Liver (tissue), 9 donors: Measurements from ENCODE around the gene CXCL16. TPM values are rescaled to one million over a fixed set of nuclear protein-coding genes. Genes with fewer than 3 reads are reported as not detected.

Experiments used
- DNase-seq: peaks from one replicate; pipeline ENCODE4 v3.0.0-alpha.2; 2017; ENCODE audit warnings: low spot score
- H3K27ac ChIP-seq, 2 donors: one replicate each; pipeline ENCODE4 v1.7.0; 2013; ENCODE audit warnings: inconsistent platforms in 2 of 2, low read length in 2 of 2, control low read depth in 1 of 2, low read depth in 1 of 2, mild to moderate bottlenecking in 1 of 2
- H3K27me3 ChIP-seq, 4 donors: one replicate each; pipeline versions ENCODE4 v1.6.1 to v1.7.0; 2013; ENCODE audit warnings: low read length in 3 of 4, inconsistent platforms in 1 of 4, mild to moderate bottlenecking in 1 of 4, moderate library complexity in 1 of 4; ENCODE audit not compliant: control insufficient read depth in 4 of 4, insufficient read depth in 4 of 4
- H3K36me3 ChIP-seq, 4 donors: one replicate each; pipeline versions ENCODE4 v1.6.1 to v1.7.0; 2013; ENCODE audit warnings: low read length in 3 of 4, mild to moderate bottlenecking in 3 of 4, low read depth in 1 of 4, moderate library complexity in 1 of 4; ENCODE audit not compliant: control insufficient read depth in 4 of 4, insufficient read depth in 3 of 4
- H3K4me1 ChIP-seq, 4 donors: one replicate each; pipeline versions ENCODE4 v1.6.1 to v1.7.0; 2013; ENCODE audit warnings: low read length in 3 of 4, mild to moderate bottlenecking in 3 of 4, moderate library complexity in 1 of 4; ENCODE audit not compliant: control insufficient read depth in 4 of 4, insufficient read depth in 4 of 4
- H3K4me3 ChIP-seq, 3 donors: one replicate each; pipeline versions ENCODE4 v1.6.1 to v1.7.0; 2013; ENCODE audit warnings: low read length in 3 of 3, control low read depth in 1 of 3, low read depth in 1 of 3, mild to moderate bottlenecking in 1 of 3
- H3K9ac ChIP-seq, 2 donors: one replicate each; pipeline ENCODE4 v1.7.0; 2013; ENCODE audit warnings: low read length in 2 of 2, mild to moderate bottlenecking in 2 of 2, moderate library complexity in 2 of 2, control low read depth in 1 of 2, low read depth in 1 of 2
- H3K9me3 ChIP-seq, 4 donors: one replicate each; pipeline versions ENCODE4 v1.6.1 to v1.7.0; 2013; ENCODE audit warnings: low read length in 3 of 4; ENCODE audit not compliant: control insufficient read depth in 4 of 4
- EGR1 ChIP-seq, 2 donors: IDR thresholded peaks; 2 replicates each; pipeline ENCODE4 v1.6.1; 2016 to 2018; ENCODE audit warnings: antibody characterized with exemption in 2 of 2, low read depth in 2 of 2
- FOXA1 ChIP-seq: IDR thresholded peaks from 2 replicates; pipeline ENCODE4 v1.6.1; 2016; ENCODE audit warnings: antibody characterized with exemption
- FOXA2 ChIP-seq: IDR thresholded peaks from 2 replicates; pipeline ENCODE4 v1.6.1; 2016; ENCODE audit warnings: antibody characterized with exemption
- GABPA ChIP-seq, 2 donors: IDR thresholded peaks in 1 of 2; conservative IDR thresholded peaks in 1 of 2; 2 replicates each; pipeline ENCODE4 v1.6.1; 2016; ENCODE audit warnings: antibody characterized with exemption in 2 of 2, mild to moderate bottlenecking in 1 of 2, moderate library complexity in 1 of 2
- HNF4A ChIP-seq, 2 donors: conservative IDR thresholded peaks; 2 replicates each; pipeline ENCODE4 v1.6.1; 2016; ENCODE audit warnings: antibody characterized with exemption in 2 of 2, mild to moderate bottlenecking in 2 of 2
- HNF4G ChIP-seq: IDR thresholded peaks from 2 replicates; pipeline ENCODE4 v1.6.1; 2016; ENCODE audit warnings: antibody characterized with exemption
- JUND ChIP-seq, 2 donors: IDR thresholded peaks; 2 replicates each; pipeline ENCODE4 v1.6.1; 2016; ENCODE audit warnings: antibody characterized with exemption in 2 of 2
- NR2F2 ChIP-seq: IDR thresholded peaks from 2 replicates; pipeline ENCODE4 v1.6.1; 2016; ENCODE audit warnings: antibody characterized with exemption
- RAD21 ChIP-seq, 2 donors: IDR thresholded peaks; 2 replicates each; pipeline ENCODE4 v1.6.1; 2016; ENCODE audit warnings: antibody characterized with exemption in 2 of 2, mild to moderate bottlenecking in 2 of 2
- RXRA ChIP-seq, 2 donors: IDR thresholded peaks; 2 replicates each; pipeline ENCODE4 v1.6.1; 2017 to 2018; ENCODE audit warnings: antibody characterized with exemption in 2 of 2, mild to moderate bottlenecking in 1 of 2
- TAF1 ChIP-seq: conservative IDR thresholded peaks from 2 replicates; pipeline ENCODE4 v1.6.1; 2016; ENCODE audit warnings: antibody characterized with exemption, mild to moderate bottlenecking
- YY1 ChIP-seq: IDR thresholded peaks from 2 replicates; pipeline ENCODE4 v1.6.1; 2016; ENCODE audit warnings: antibody characterized with exemption, mild to moderate bottlenecking
- WGBS: extraction: QIAGEN DNeasy Blood & Tissue Kit; methylation state at CpG from one replicate; pipeline ENCODE4 v1.1.7; 2013; 5-methylcytosine and 5-hydroxymethylcytosine counted together
- polyA plus RNA-seq, 2 donors: library from polyadenylated mRNA; stranded (reverse) in 1 of 2; unstranded in 1 of 2; fragments of 200-250 nt in 1 of 2; fragments of >200 nt in 1 of 2; fragmentation: Nextera tagmentation in 1 of 2; extraction: Ambion mirVana in 1 of 2; gene quantifications; one replicate each; pipeline versions ENCODE4 v1.2.1 to v1.2.3, GENCODE V29; 2013 to 2015
- total RNA-seq, 2 donors: library from RNA; depleted of rRNA; stranded (reverse); fragments of >200 nt; gene quantifications; one replicate each; pipeline ENCODE4 v1.2.3, GENCODE V29; 2014
- TF ChIP-seq, protein P1 (sequence below): fragments of 150-350 bp; IDR thresholded peaks from 2 replicates; pipeline ENCODE4 v1.5.1; 2017; ENCODE audit warnings: improper control_type of control experiment, low read depth, low read length; ENCODE audit not compliant: missing input control
- TF ChIP-seq, protein P2 (sequence below): IDR thresholded peaks from 2 replicates; pipeline ENCODE4 v1.6.1; 2016; ENCODE audit warnings: antibody characterized with exemption
- TF ChIP-seq, protein P3 (sequence below): IDR thresholded peaks from 2 replicates; pipeline ENCODE4 v1.6.1; 2016; ENCODE audit warnings: antibody characterized with exemption
- TF ChIP-seq, protein P4 (sequence below): IDR thresholded peaks from 2 replicates; pipeline ENCODE4 v1.6.1; 2016; ENCODE audit warnings: antibody characterized with exemption
- donor health status: healthy.
- donor health status: healthy.
- donor health status: healthy.
- donor health status: healthy.
- donor health status: healthy.

The CXCL16 gene
- total and polyA plus RNA-seq, 4 donors, result 10.7 to 41.1 (median 16.1) TPM

DNA sequence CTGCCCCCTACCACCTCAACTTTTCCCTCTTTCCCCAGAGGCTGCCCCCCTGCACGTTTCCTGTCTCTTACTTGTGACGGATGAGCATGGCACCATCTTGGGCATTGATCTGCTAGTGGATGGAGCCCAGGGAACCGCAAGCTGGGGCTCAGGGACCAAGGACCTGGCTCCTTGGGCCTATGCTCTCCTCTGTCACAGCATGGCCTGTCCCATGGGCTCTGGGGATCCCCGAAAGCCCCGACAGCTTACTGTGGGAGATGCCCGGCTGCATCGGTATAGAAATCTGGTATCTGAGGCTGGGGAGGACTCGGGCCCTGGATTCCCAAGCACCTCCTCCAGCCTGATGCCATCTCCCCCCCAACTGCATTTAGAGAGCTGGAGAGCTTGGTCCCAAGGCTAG lies 1.8 kb upstream of the CXCL16 start:
- TF ChIP-seq, protein P1, sequence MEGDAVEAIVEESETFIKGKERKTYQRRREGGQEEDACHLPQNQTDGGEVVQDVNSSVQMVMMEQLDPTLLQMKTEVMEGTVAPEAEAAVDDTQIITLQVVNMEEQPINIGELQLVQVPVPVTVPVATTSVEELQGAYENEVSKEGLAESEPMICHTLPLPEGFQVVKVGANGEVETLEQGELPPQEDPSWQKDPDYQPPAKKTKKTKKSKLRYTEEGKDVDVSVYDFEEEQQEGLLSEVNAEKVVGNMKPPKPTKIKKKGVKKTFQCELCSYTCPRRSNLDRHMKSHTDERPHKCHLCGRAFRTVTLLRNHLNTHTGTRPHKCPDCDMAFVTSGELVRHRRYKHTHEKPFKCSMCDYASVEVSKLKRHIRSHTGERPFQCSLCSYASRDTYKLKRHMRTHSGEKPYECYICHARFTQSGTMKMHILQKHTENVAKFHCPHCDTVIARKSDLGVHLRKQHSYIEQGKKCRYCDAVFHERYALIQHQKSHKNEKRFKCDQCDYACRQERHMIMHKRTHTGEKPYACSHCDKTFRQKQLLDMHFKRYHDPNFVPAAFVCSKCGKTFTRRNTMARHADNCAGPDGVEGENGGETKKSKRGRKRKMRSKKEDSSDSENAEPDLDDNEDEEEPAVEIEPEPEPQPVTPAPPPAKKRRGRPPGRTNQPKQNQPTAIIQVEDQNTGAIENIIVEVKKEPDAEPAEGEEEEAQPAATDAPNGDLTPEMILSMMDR, result no peak
- no peak for TF ChIP-seq RXRA (IDR thresholded peaks at IDR 0.05)
- TF ChIP-seq, protein P2, sequence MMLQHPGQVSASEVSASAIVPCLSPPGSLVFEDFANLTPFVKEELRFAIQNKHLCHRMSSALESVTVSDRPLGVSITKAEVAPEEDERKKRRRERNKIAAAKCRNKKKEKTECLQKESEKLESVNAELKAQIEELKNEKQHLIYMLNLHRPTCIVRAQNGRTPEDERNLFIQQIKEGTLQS, result no peak
- TF ChIP-seq RAD21 (IDR thresholded peaks at IDR 0.05), result no peak
- no peak for TF ChIP-seq FOXA2
- TF ChIP-seq FOXA1, result no peak
- no peak for TF ChIP-seq GABPA (IDR thresholded peaks at IDR 0.05 in 1 of 2, conservative IDR thresholded peaks at IDR 0.05 in 1 of 2)
- TF ChIP-seq NR2F2, result no peak
- TF ChIP-seq JUND (IDR thresholded peaks at IDR 0.05), result no peak
- TF ChIP-seq TAF1, result no peak
- Histone ChIP-seq H3K4me3 (no peak overlapping the region), H3K9me3 (no peaks in the 10 kb centered on the region), H3K9ac (no peak overlapping the region), H3K36me3 (no peaks in the 10 kb centered on the region), H3K27ac (no peak overlapping the region), H3K27me3 (no peaks in the 10 kb centered on the region), H3K4me1 (peaks cover 2 to 13% (median 8%) of the 10 kb centered on the region in 4 donors)
- WGBS, result 96% methylated on average over 8 of the region's 8 CpGs
- DNase-seq, result no peak

DNA sequence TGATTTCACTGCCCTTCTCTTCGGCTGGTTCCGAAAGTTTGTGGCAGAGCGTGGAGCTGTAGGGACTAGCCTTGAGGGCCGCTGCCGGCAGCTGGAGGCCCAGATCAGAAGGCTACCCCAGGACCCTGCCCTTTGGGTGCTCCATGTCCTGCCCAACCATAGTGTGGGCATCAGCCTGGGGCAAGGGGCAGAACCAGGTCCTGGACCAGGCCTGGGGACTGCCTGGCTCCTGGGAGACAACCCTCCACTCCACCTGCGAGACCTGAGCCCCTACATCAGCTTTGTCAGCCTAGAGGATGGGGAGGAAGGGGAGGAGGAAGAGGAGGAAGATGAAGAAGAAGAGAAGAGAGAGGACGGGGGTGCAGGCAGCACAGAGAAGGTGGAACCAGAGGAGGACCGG lies 856 bp upstream of the CXCL16 start:
- no peaks in the 10 kb centered on the region for H3K9me3 ChIP-seq
- no peak overlapping the region for H3K4me3 ChIP-seq
- no peak overlapping the region for H3K27ac ChIP-seq
- no peak for DNase-seq
- H3K9ac ChIP-seq, result peak overlapping the region in 1 of 2 donors; percentile 53
- no peaks in the 10 kb centered on the region for H3K27me3 ChIP-seq
- peaks cover 2 to 13% (median 8%) of the 10 kb centered on the region in 4 donors for H3K4me1 ChIP-seq
- no peaks in the 10 kb centered on the region for H3K36me3 ChIP-seq
- WGBS, result 98% methylated on average over 8 of the region's 8 CpGs
- TF ChIP-seq HNF4A (conservative IDR thresholded peaks at IDR 0.05) (no peak), HNF4G (no peak), JUND (IDR thresholded peaks at IDR 0.05) (no peak), FOXA1 (no peak), YY1 (no peak), RXRA (IDR thresholded peaks at IDR 0.05) (no peak), EGR1 (IDR thresholded peaks at IDR 0.05; ENCODE audit: low read depth in 2 of 2) (no peak)
- TF ChIP-seq, protein P2, result no peak
- TF ChIP-seq, protein P3, sequence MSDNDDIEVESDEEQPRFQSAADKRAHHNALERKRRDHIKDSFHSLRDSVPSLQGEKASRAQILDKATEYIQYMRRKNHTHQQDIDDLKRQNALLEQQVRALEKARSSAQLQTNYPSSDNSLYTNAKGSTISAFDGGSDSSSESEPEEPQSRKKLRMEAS, result no peak
- TF ChIP-seq, protein P4, sequence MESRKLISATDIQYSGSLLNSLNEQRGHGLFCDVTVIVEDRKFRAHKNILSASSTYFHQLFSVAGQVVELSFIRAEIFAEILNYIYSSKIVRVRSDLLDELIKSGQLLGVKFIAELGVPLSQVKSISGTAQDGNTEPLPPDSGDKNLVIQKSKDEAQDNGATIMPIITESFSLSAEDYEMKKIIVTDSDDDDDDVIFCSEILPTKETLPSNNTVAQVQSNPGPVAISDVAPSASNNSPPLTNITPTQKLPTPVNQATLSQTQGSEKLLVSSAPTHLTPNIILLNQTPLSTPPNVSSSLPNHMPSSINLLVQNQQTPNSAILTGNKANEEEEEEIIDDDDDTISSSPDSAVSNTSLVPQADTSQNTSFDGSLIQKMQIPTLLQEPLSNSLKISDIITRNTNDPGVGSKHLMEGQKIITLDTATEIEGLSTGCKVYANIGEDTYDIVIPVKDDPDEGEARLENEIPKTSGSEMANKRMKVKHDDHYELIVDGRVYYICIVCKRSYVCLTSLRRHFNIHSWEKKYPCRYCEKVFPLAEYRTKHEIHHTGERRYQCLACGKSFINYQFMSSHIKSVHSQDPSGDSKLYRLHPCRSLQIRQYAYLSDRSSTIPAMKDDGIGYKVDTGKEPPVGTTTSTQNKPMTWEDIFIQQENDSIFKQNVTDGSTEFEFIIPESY, result no peak
